GM10266 (cell line): ENCODE measurements around the gene CTTN.

Experiments used
- DNase-seq: peaks from one replicate; pipeline ENCODE4 v3.0.0; 2012; ENCODE audit errors: extremely low spot score
- CTCF ChIP-seq: IDR thresholded peaks from 2 replicates; pipeline ENCODE4 v1.5.1; 2012; ENCODE audit warnings: mild to moderate bottlenecking, low read depth; ENCODE audit not compliant: control insufficient read depth, insufficient read depth; ENCODE audit errors: missing control alignments

The CTTN gene

DNA sequence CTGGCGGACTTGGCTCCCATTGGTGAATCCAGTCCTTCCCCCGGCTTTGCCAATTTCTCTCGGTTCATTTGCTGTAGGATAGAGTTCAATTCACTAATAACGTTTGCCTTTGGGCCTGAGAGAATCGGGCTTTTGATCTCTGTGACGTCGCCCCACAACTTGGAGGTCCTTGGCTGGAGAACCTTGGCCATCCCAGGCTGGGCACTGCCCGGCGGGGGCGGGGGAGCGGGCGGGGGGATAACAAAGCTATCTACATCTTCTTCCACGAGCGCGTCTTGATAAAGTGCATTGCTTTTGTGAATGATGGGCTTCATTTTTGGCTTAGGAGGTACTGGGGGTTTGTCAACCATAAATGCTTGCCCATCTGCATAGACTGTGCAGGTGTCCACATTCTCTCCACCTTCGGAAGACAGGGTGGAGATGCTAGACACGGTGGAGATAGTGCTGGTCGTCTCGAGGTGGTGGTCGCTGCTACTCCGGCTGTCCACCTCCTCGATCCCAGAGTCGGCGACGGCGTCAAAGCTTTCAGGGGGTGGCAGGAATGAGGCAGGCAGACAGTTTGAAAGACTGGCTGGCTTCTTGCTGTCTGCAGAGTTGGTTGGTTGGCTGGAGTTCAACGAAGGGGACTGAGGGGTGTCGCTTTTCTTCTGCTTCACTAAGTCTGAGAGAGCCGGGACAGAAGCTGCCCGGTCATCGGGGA, 87.1 kb downstream of the CTTN start:
- no peak for DNase-seq
- TF ChIP-seq CTCF: no peak

GRCh38 chr11:70486026-70486415, 87.7 kb downstream of the CTTN start:
- no peak for TF ChIP-seq CTCF

More at GRCh38 chr11:70486026-70486415, 87.7 kb downstream of the CTTN start:
- DNase-seq: no peak
